Naive B cell (primary cell): ENCODE data around the gene CDC45. TPM values are rescaled to one million over a fixed set of nuclear protein-coding genes. Genes with fewer than 3 reads are reported as not detected.

Experiments used
- ATAC-seq, 2 donors: fragments of 150-1000 bp; cut with Tn5 transposase; 2 replicates each; pipeline ENCODE4 v1.10.0; 2021; ENCODE audit warnings: low read depth in 2 of 2, mild to moderate bottlenecking in 2 of 2, moderate library complexity in 2 of 2
- DNase-seq: peaks from one replicate; pipeline ENCODE4 v3.0.0; 2022
- H3K27ac Mint-ChIP-seq, 6 donors: one replicate each; pipeline ENCODE4 v1.8.0; 2020 to 2022; ENCODE audit warnings: mild to moderate bottlenecking in 6 of 6, mixed read lengths in 6 of 6, moderate library complexity in 5 of 6, inconsistent platforms in 2 of 6
- H3K27me3 Mint-ChIP-seq, 3 donors: one replicate each; pipeline ENCODE4 v1.8.0; 2021 to 2022; ENCODE audit warnings: mixed read lengths in 3 of 3, mild to moderate bottlenecking in 1 of 3
- H3K36me3 Mint-ChIP-seq, 2 donors: one replicate each; pipeline ENCODE4 v1.8.0; 2020 to 2022; ENCODE audit warnings: mixed read lengths in 2 of 2, inconsistent platforms in 1 of 2, mild to moderate bottlenecking in 1 of 2
- H3K4me1 Mint-ChIP-seq, 3 donors: one replicate each; pipeline ENCODE4 v1.8.0; 2020 to 2022; ENCODE audit warnings: mixed read lengths in 3 of 3, inconsistent platforms in 1 of 3, mild to moderate bottlenecking in 1 of 3, moderate library complexity in 1 of 3
- H3K4me3 Mint-ChIP-seq, 8 donors: one replicate each; pipeline ENCODE4 v1.8.0; 2020 to 2022; ENCODE audit warnings: mild to moderate bottlenecking in 8 of 8, mixed read lengths in 8 of 8, moderate library complexity in 8 of 8, inconsistent platforms in 2 of 8
- H3K9me3 Mint-ChIP-seq, 7 donors: one replicate each; pipeline ENCODE4 v1.8.0; 2020 to 2022; ENCODE audit warnings: mixed read lengths in 7 of 7, mild to moderate bottlenecking in 5 of 7, inconsistent platforms in 2 of 7, moderate library complexity in 1 of 7
- polyA plus RNA-seq, 6 donors: library from polyadenylated mRNA; unstranded; fragments of 300-500 nt; fragmentation: Illumina TruSeq; gene quantifications; one replicate each; pipeline ENCODE4 v1.2.3, GENCODE V29; 2021; ENCODE audit warnings: low read depth in 6 of 6

CDC45 gene
- polyA plus RNA-seq, 6 donors from 2014 or later = 0.28 to 0.44 TPM; not detected in 4

DNA sequence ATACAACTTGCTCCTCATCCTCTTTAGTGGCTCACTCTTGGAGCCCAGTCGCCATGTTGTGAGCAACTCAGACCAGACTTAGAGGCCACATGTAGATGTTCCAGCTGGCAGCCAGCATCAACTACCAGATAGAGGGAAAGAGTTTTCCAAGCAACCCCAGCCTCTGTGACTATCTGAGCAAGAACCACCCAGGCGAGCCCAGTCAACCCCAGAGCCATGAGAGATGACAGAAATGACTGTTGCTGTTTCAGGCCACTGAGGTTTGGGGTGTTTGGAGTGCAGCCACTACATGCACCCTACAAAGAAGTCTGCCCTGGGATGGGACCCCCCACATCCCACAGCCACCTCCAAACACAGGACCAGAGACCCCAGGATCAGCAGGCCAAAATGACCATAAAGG is 69.2 kb downstream of the CDC45 start:
- DNase-seq (no peak), ATAC-seq (no peak)
- Mint-ChIP-seq H3K27me3 (peaks cover 0 to 19% (median 19%) of the 10 kb centered on the region in 3 donors), H3K4me1 (no peaks in the 10 kb centered on the region), H3K9me3 (peaks cover 0 to 4% (median 0%) of the 10 kb centered on the region in 7 donors), H3K36me3 (no peaks in the 10 kb centered on the region), H3K27ac (peak overlapping the region in 1 of 6 donors; percentile 27), H3K4me3 (no peak overlapping the region)

GRCh38 chr22:19549428-19549827 is 69.7 kb downstream of the CDC45 start:
- Mint-ChIP-seq H3K4me1 (no peaks in the 10 kb centered on the region), H3K4me3 (peak overlapping the region in 1 of 8 donors; percentile 15), H3K27me3 (peaks cover 4 to 20% (median 19%) of the 10 kb centered on the region in 3 donors), H3K27ac (no peak overlapping the region), H3K36me3 (peaks cover 0 to 4% of the 10 kb centered on the region in 2 donors), H3K9me3 (peaks cover 0 to 4% (median 2%) of the 10 kb centered on the region in 7 donors)
- ATAC-seq (no peak), DNase-seq (no peak)

DNA sequence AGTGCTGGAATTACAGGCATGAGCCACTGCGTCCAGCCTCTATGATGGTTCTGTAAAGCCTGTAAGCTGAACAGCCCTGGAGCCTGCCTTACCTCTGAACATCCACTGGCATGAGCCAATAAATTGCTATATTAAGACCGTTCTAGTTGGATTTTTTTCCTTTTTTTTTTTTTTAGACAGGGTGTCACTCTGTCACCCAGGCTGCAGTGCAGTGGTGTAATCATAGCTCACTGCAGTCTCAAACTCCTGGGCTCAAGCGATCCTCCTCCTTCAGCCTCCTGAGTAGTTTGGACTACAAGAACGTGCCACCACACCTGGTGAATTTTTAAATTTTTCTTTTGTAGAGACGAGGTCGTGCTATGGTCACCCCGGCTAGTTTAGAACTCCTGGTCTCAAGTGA is 70.7 kb downstream of the CDC45 start:
- H3K9me3 Mint-ChIP-seq = peaks cover 0 to 4% (median 2%) of the 10 kb centered on the region in 7 donors
- DNase-seq = no peak
- peaks cover 5 to 24% (median 15%) of the 10 kb centered on the region in 3 donors for H3K27me3 Mint-ChIP-seq
- H3K27ac Mint-ChIP-seq = peak overlapping the region in 1 of 6 donors; percentile 42
- H3K36me3 Mint-ChIP-seq = peaks cover 0 to 6% of the 10 kb centered on the region in 2 donors
- no peaks in the 10 kb centered on the region for H3K4me1 Mint-ChIP-seq
- ATAC-seq = no peak
- no peak overlapping the region for H3K4me3 Mint-ChIP-seq

DNA sequence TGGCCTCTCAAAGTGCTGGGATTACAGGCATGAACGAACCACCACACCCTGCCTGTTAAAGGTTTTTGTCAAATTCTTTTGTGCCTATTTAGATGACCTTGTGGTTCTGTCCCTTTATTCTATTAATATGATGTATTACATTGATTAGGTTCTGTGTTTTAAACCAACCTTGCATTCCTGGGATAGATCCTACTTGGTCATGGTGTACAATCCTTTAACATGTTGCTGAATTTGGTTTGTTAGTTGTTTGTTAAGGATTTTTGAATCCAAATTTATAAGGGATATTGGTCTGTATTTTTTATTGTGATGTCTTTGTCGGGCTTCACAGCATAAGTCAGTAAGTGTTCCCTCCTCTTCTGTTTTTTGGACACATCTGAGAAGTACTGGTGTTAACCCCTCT is 73.5 kb downstream of the CDC45 start:
- DNase-seq = no peak
- no peak for ATAC-seq
- Mint-ChIP-seq H3K4me1 (no peaks in the 10 kb centered on the region), H3K9me3 (peaks cover 0 to 4% (median 0%) of the 10 kb centered on the region in 7 donors), H3K4me3 (no peak overlapping the region), H3K27me3 (peaks cover 10 to 38% (median 13%) of the 10 kb centered on the region in 3 donors), H3K36me3 (peaks cover 0 to 6% of the 10 kb centered on the region in 2 donors), H3K27ac (no peak overlapping the region)

GRCh38 chr22:19554834-19555404 is 75.2 kb downstream of the CDC45 start:
- H3K36me3 Mint-ChIP-seq = peaks cover 0 to 6% of the 10 kb centered on the region in 2 donors
- no peak overlapping the region for H3K27ac Mint-ChIP-seq
- ATAC-seq (no peak), DNase-seq (no peak)
- no peaks in the 10 kb centered on the region for H3K4me1 Mint-ChIP-seq
- H3K27me3 Mint-ChIP-seq = peaks cover 13 to 38% (median 14%) of the 10 kb centered on the region in 3 donors
- no peak overlapping the region for H3K4me3 Mint-ChIP-seq
- H3K9me3 Mint-ChIP-seq = peaks cover 0 to 4% (median 0%) of the 10 kb centered on the region in 7 donors

DNA sequence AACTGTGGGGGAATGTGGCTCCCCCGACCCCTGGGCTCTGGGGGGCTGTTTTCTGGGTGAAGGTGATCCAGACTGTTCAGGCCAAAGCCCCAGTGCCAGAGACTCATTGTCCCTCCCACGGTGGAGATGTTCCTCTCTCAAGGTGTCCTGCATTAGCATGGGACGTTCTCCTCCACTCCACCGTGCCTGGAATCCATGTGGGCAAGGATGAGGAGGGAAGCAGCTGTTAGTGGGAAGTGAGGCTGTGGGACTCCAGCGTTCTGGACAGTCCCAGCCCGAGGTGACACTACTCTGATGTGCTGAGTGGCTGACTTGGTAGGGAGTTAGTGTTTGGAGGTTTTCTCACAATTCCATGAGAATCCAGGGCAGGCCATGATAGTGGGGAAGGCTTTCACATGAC is 75.9 kb downstream of the CDC45 start:
- H3K4me3 Mint-ChIP-seq = no peak overlapping the region
- H3K4me1 Mint-ChIP-seq = no peaks in the 10 kb centered on the region
- H3K27me3 Mint-ChIP-seq = peaks cover 13 to 36% (median 19%) of the 10 kb centered on the region in 3 donors
- H3K36me3 Mint-ChIP-seq = peaks cover 0 to 6% of the 10 kb centered on the region in 2 donors
- peaks cover 0 to 4% (median 0%) of the 10 kb centered on the region in 7 donors for H3K9me3 Mint-ChIP-seq
- no peak for DNase-seq
- ATAC-seq = no peak
- no peak overlapping the region for H3K27ac Mint-ChIP-seq

DNA sequence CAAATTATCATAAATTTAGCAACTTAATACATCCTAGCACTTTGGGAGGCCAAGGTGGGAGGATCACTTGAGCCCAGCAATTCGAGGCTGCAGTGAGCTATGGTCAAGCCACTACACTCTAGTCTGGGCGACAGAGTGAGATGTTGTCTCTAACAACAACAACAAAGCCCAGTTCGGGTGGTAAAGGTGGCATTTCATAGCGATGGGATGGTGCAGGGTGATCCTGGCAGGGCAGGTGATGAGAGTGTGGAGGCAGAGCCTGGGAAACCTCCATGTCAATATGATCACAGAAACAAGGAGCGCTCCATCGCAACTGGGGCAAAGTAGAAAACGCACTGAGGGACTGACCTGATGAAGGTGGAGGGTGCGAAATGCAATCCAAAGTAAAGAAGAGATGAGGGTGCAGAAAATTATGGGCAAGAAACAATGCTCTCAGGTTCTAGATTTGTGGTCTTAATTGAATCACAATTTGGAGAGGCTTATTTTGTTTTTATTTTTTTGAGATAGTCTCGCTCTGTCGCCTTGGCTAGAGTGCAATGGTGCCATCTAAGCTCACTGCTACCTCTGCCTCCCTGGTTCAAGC is 77.3 kb downstream of the CDC45 start:
- ATAC-seq (no peak), DNase-seq (no peak)
- Mint-ChIP-seq H3K9me3 (peaks cover 0 to 4% (median 0%) of the 10 kb centered on the region in 7 donors), H3K36me3 (peaks cover 0 to 6% of the 10 kb centered on the region in 2 donors), H3K4me1 (no peaks in the 10 kb centered on the region), H3K4me3 (no peak overlapping the region), H3K27me3 (peaks cover 13 to 30% (median 19%) of the 10 kb centered on the region in 3 donors), H3K27ac (peak overlapping the region in 1 of 6 donors; percentile 21)

DNA sequence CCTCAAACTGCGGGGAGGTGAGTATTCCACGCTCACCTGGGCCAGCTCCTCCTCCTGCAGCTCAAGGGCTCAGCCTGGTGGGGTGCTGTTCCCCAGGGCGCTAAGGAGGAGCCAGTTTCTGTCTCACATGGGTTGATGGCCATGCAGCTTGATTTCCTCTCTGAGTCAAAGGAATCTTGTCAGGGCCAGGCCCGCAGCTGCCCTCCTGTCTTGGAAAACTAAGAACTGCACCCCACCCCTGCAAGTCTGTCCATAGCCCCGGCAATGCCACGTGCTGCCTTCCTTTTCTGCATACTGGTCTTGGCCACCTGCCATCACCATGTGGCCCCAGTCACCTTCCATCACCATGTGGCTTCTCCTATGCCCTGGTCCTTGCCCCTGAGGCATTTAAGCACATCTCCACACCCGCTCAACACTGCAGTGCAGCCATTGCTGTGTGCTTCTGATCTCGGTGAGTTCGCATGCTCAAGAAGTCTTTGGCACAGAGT is 79.6 kb downstream of the CDC45 start:
- Mint-ChIP-seq H3K27ac (peak overlapping the region in 1 of 6 donors; percentile 9), H3K4me1 (no peaks in the 10 kb centered on the region), H3K9me3 (peaks cover 0 to 5% (median under 1%) of the 10 kb centered on the region in 7 donors), H3K27me3 (peaks cover 5 to 24% (median 19%) of the 10 kb centered on the region in 3 donors), H3K4me3 (no peak overlapping the region), H3K36me3 (peaks cover 0 to 2% of the 10 kb centered on the region in 2 donors)
- DNase-seq (no peak), ATAC-seq (no peak)

DNA sequence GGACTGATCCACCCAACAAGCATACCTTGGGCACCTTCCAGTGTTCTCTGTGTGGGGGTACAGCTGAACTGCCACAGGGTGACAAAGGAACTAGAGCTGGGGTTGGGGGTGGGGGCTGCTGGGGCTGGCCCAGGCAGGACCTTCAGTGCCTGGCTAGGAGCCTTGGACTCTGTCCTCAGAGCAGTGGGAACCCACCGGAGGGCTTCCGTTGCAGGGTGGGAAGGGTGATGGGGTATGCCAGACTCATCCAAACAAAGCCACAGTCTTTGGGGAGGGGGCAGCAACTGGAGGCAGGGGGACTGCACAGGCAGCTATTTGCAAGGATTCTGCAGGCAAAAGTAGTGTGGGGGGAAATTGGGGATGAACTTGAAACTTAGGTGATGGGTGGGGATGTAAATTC is 80.2 kb downstream of the CDC45 start:
- Mint-ChIP-seq H3K27me3 (peaks cover 5 to 21% (median 18%) of the 10 kb centered on the region in 3 donors), H3K27ac (peak overlapping the region in 1 of 6 donors; percentile 42), H3K36me3 (no peaks in the 10 kb centered on the region), H3K4me1 (no peaks in the 10 kb centered on the region), H3K4me3 (no peak overlapping the region), H3K9me3 (peaks cover 0 to 9% (median 1%) of the 10 kb centered on the region in 7 donors)
- DNase-seq (no peak), ATAC-seq (no peak)

DNA sequence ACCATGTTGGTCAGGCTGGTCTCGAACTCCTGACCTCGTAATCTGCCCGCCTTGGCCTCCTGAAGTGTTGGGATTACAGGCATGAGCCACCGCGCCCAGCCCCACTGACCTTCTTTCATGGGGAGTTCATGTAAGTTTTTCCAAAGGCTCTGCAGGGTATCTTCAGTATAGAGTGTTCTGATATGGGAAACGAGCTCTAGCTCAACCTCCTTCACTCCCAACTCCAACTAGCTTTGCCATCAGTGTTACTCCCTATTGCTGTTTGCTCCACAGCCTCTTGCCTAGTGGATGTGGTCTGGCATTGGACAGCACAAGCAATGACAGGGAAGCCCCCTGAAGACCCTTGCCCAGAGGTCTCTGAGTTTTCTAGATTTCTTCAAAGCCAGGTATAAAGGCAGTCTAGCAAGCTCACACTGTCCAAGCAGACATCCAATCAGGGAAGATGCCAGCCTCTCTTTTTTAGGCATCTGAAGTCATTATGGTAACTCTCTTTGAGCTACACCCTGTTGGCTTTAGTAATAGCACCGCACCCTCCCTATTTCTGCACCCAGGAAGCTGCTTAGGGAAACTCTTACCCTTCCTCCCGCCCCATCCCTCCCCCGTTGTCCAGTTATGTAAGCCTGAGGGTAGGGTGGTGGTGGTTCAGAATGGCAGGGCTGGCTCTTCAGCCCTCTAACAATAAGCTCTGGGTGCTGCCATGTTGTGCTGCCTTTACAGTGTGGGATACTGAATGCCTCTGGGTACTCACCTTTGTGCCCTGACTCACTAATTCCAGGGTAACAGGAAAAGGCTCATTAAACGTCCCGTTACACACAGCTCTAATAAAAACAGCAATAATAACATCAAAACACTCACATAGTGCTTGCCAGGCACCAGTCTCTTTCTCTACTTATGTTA is 85.9 kb downstream of the CDC45 start:
- DNase-seq (no peak), ATAC-seq (no peak)
- no peaks in the 10 kb centered on the region for H3K4me1 Mint-ChIP-seq
- peaks cover 0 to 9% (median 2%) of the 10 kb centered on the region in 7 donors for H3K9me3 Mint-ChIP-seq
- H3K4me3 Mint-ChIP-seq = no peak overlapping the region
- H3K27me3 Mint-ChIP-seq = peaks cover 8 to 30% (median 24%) of the 10 kb centered on the region in 3 donors
- H3K27ac Mint-ChIP-seq = no peak overlapping the region
- no peaks in the 10 kb centered on the region for H3K36me3 Mint-ChIP-seq

DNA sequence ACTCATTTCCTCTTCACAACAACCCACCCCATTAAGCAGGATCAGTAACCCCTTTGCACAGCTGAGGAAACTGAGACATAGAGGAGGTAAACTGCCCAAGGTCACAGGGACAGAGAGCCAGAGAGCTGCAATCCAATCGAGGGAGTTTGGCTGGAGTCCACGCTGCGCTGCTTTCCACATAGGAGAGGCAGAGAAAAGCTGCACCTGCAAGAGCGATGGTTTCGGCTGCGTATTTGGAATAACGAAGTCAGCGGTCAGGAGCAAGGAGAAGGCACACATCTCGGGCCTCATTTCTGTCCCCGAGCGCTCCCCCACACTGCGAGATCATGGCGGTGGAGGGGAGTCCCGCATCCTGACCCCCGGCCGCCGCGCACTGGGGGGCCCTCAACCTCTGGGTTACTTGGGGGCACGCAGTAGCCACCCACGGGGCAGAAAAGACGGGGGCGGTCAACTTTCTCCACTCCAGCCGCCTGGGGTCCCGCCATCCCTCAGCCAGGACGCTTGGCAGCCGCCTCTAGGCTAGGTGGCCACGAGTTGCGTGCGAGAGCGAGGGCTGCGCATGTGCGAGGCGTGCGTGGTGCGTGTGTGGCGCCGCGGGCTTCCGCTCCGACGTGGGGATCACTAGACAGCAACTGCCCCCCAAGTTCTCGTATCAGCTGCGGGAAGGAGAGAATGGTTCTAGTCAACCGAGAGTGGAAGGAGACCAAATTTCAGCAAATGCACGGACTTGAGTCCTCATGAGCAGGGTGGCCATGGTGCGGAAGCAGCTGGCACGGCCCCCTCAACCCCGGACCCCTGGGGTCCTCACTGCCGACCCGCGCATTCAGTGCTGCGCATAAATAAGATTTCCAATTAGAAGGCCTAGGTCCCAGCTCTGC is 86.8 kb downstream of the CDC45 start:
- peaks cover 0 to 9% (median 2%) of the 10 kb centered on the region in 7 donors for H3K9me3 Mint-ChIP-seq
- H3K27ac Mint-ChIP-seq = no peak overlapping the region
- ATAC-seq = no peak
- peaks cover 8 to 30% (median 24%) of the 10 kb centered on the region in 3 donors for H3K27me3 Mint-ChIP-seq
- H3K4me3 Mint-ChIP-seq = peak overlapping the region in 1 of 8 donors; percentile 13
- no peaks in the 10 kb centered on the region for H3K36me3 Mint-ChIP-seq
- H3K4me1 Mint-ChIP-seq = no peaks in the 10 kb centered on the region
- DNase-seq = no peak

- H3K36me3 Mint-ChIP-seq = no peaks in the 10 kb centered on the region
- H3K27me3 Mint-ChIP-seq = peaks cover 8 to 30% (median 24%) of the 10 kb centered on the region in 3 donors
- peaks cover 0 to 9% (median 2%) of the 10 kb centered on the region in 7 donors for H3K9me3 Mint-ChIP-seq
- DNase-seq = no peak
- H3K27ac Mint-ChIP-seq = peak overlapping the region in 1 of 6 donors; percentile 45
- no peak overlapping the region for H3K4me3 Mint-ChIP-seq
- ATAC-seq = no peak
- H3K4me1 Mint-ChIP-seq = no peaks in the 10 kb centered on the region
These were observed 87.7 kb downstream of the CDC45 start for GRCh38 chr22:19567157-19568009.
